Kidney glomerular epithelial cell (primary cell): Measurements from ENCODE around the gene TTC7B.

Experiments used
- DNase-seq: peaks from one replicate; lab custom pipeline; 2025; lab: John Stamatoyannopoulos, UW

Gene TTC7B

DNA sequence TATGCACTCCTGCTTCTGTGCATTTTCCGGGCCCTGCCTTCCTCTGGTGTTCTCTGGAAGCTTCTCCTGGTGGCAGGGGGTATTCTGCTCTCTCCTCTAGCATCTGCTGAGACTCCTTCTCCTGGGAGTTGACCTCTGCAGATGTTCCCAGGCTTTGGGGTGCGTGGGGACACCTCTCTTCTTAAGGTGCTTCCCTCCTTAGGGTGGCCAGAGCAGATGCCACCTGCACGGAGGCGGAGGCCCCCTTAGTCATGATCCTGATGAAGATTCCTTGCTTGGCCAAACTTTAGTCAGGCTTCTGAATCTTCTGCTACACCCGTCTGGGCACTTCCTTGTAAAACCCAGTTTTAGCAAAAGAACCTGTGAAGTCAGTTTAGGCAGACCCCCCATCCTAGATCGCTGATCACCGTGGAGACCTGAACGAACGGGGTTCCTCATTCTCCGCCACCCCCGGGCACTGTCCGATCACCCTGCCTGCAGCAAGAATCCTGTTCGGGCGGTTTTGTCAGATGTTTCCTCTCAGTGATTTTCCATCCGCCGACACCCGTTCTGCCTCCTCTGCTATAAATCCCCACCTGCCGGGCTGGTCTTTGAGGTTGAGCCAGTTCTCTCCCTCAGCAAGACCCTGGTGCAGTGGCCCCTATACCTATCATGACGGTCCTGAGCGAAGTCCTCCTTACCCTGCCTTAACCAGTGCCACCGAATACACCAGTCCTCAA lies 307.5 kb downstream of the TTC7B start:
- no peak for DNase-seq

DNA sequence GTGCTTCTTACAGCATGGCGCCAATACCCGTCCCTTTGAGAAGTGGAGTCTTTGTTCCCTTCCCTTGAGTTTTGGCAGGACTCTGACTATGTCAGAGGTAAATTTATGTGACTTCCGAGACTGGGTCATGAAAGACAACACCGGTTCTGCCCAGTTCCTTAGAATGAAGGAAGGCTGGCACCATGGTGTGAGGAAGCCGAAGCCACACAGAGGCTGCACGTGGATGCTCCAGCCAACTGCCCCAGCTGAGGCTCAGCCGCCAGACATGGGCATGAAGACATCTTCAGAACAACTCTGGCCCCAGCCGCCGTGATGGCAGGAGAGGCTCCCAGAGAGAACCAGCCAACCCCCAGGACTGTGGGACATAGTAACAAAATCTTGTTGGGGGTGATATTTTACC lies 308.2 kb downstream of the TTC7B start:
- DNase-seq: no peak

DNA sequence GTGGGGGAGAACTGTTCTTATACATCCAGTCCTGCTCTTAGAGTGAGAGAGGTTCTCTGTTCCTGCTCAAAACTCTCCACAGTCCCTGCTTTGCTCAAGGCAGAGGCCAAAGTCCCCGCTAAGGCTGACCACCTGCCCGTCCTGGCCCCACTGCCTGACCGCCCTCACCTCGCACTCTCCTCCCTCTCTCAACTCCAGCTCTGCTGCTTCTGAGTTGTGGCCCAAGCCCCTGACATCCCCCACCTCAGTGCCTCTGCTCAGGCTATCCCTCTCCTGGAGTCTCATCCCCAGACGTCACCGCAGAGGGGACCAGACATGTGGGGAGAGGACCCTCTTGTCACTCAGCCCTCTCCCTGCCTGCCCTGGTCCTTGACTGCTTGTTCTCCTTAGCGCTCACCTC lies 308.8 kb downstream of the TTC7B start:
- DNase-seq: no peak

- DNase-seq: no peak
These were observed 309.5 kb downstream of the TTC7B start for GRCh38 chr14:90506748-90507147.

DNA sequence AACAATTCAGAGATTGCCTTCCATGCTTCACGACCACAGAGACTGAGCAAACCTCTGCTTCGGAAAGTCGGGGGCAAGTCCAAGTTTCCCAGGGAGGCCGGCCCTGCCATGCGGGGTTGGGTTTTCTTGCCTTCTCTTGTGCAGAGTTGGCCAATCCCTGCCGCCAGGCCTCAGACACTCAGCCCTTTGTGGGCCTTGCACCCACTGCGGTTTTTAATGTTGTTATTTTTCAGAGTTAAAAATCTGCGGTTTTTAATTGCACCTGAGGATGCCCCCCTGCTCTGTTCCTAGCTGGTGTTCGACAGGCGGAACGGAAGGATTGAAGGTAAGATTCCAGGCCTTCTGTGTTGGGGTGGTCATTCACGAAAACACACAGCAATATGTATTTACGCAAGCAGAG lies 310.7 kb downstream of the TTC7B start:
- no peak for DNase-seq

- no peak for DNase-seq
These were observed 311.6 kb downstream of the TTC7B start for GRCh38 chr14:90504643-90505042.

DNA sequence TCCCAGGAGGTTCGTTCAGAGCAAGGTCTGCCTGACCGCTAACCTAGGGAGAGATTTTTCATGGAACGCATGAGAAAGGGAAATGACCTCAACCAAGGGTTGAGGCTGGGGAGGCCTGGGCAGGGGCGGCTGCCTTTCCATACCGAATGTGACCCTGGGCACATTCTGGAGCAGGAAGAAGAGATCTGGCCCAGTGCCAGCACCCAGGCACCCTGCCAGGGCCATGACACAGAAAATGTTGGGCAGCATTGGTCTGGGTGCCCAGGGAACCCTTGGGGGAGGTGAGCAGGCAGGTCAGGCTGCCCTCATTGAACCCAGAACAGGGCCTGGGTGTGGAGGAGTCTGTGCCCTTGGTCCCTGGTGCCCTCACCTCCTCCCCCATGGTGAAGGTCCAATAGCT lies 312.6 kb downstream of the TTC7B start:
- no peak for DNase-seq

- no peak for DNase-seq
These were observed 313.5 kb downstream of the TTC7B start for GRCh38 chr14:90502760-90503159.

DNA sequence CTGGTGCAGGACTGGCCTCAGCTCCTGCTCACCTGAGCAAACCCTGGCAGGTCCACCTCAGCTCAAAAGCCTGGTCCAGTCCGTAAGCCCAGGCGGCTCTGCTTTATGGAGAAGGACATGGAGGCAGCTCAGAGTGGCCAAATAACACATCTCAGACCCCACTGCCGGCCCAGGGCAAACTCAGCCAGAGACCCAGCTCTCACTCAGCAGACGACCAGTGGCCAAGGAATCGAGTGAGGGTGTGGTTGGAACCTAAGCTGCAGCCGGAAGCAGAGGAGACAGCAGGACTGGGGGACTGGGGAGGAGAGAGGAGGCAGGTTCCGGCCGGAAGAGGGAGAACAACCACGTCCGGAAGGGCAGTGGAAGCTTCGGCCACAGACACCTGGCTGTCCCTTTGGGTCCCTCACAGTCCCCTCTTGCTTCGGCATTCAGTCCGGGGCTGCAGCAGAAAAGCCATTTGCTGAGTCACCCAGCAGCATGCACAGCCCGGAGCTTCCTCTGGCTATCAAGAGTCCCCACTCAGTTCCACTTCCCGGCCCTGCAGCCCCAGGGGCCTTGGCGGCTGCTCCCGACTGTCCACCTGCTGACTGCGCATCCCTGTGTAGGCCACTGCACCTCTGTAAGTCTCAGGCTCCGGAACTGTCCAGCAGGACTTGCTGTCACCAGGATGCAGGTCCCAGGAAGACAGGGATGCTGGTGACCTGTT lies 315.4 kb downstream of the TTC7B start:
- no peak for DNase-seq

GRCh38 chr14:90499908-90500664 lies 316.1 kb downstream of the TTC7B start:
- no peak for DNase-seq

GRCh38 chr14:90499121-90499520 lies 317.1 kb downstream of the TTC7B start:
- DNase-seq: no peak

DNA sequence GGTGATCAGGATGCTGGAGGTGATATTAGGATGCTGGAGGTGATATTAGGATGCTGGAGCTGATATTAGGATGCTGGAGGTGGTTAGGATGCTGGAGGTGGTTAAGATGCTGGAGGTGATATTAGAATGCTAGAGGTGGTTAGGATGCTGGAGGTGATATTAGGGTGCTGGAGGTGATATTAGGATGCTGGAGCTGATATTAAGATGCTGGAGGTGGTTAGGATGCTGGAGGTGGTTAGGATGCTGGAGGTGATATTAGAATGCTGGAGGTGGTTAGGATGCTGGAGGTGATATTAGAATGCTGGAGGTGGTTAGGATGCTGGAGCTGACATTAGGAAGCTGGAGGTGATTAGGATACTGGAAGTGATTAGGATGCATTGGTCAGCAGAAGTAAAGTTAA lies 318.0 kb downstream of the TTC7B start:
- DNase-seq: no peak

DNA sequence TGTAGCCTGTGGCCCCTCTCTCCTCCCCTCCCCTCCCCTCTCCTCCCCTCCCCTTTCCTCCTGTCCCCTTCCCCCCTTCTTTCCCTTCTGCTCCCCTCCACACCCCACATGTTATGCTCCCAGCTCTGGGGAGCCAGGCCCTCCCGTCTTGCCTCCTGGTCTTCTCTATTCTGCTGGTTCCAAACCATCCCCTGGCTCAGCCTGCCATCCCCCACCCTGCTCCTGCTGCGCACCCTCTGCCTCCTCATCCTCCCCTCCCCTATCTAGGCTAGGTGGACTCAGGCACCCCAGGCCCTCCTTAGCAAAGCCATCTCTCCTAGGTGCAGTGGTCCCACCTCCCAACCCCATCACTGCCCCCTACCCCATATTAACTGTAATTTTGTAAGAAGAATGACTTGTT lies 319.9 kb downstream of the TTC7B start:
- no peak for DNase-seq

DNA sequence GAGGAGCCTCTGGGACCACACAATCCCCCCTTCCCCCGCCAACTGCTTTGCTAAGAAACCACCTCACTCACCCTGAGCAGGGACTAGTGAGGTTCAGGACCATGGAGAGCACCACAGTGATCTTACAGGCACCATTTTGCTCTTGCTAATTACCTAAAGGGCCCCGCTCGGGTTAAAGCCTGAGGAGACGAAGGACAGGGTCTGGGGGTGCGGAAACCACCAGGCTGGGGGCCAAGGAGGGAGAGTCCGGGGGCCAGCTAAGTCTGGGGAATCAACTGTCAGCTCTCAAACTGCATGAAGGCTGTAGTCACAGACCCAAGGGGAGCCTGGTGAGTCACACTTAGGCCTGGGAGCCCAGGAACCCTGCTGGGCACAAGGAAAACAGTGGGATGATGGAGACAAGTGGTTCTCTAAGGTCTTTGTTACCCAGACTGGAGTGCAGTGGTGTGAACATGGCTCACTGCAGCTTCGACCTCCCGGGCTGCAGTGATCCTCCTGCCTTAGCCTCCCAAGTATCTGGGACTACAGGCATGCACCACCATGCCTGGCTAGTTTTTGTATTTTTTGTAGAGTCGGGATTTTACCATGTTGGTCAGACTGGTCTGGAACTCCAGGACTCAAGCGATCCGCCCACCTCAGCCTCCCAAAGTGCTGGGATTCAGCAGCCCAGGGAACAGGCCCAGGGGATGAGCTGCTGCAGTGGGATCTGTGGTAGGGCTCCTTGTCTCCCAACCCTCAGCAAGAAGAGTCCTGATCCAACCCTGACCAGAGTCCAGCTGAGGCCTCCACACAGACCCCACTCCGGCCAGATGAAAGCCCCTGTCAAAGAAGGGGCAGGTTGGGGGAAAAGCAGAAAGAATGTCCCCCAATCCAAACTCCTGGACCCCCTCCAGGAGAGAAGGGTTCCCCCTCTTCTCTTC lies 320.6 kb downstream of the TTC7B start:
- DNase-seq: peak; percentile 64

GRCh38 chr14:90491911-90492531 lies 324.2 kb downstream of the TTC7B start:
- no peak for DNase-seq

- DNase-seq: no peak
These were observed 324.9 kb downstream of the TTC7B start for GRCh38 chr14:90491221-90491885.

DNA sequence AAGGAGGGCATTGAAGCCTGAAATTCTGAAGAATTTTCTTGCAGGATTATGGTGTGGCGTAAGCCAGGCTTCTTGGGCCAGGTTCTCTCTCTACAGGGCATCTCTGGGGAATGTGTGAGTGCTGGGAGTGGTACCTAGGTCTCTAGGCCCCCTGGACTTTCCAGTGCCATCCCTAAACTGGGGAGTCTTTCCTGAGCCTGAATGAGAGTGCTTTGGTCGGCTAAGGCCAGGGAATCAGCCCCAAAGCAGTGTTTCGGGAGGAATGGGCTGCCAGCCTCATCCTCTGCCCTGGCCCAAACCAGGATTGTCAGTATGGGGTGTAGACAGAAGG lies 325.5 kb downstream of the TTC7B start:
- no peak for DNase-seq

DNA sequence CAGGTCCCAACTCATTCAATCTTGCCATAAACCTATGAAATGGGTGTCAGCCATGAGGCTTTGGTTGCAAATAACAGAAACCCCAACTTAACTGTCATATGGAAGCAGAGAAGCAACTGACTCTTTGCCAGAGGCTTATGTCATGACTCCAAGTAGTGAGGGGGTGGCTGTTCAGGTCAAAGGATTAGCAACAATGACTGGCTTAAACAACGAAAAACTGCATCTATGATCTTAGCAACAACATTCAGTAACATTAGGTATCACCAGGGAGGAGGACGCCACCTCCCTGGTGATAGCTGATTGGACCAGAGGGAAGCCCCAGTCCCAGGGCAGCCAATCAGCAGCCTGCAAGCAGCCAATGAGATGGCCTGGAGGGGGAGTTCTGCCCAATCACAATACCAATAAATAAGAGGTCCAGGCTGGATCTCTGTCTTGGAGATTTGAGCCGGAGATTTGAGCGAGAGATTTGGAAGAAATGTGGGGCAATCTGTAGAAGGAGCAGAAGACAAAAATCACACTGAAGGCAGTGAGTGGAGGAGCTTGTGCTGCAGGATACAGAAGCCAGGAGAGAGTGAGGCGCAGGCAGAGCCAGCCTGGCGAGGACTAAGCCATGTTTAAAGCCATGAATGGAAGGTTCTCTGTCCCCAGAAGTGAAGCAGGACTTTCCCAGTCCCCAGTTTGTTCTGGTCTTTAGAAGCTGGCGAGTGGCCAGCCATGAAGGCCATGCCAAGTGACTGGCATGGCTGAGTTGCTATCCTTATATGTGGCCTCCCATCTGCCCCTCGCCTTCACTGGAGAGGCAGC lies 326.1 kb downstream of the TTC7B start:
- no peak for DNase-seq

GRCh38 chr14:90489306-90489705 lies 326.9 kb downstream of the TTC7B start:
- DNase-seq: no peak

DNA sequence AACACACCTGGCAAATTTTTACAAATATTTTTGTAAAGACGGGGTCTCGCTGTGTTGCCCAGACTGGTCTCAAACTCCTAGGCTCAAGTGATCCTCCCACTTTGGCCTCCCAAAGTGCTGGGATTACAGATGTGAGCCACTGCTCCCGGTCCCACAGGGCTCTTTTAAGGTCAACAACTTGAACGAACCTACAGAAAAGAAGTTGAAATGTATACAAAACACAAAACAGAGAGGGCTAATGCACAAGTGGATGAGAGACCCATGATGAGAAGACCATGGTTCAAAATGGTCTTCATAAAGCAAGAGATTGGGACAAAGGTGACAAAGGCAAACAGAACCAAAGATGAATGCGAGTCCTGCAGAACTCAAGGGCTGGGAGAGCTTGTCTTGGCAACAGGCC lies 328.0 kb downstream of the TTC7B start:
- no peak for DNase-seq
